HG03558 (cell line): ENCODE measurements around the gene RAF1.
"Not testable (repeated sequence)": the region's sequence is repeated elsewhere in the genome, so short reads cannot be mapped to it uniquely, and the experiment has no call there.

Experiments used
- ATAC-seq: cut with Tn5 transposase; IDR thresholded peaks from one replicate; pipeline ENCODE4 v1.9.1; 2021; ENCODE audit warnings: moderate number of reproducible peaks; ENCODE audit not compliant: unreplicated experiment; ENCODE audit errors: extremely low read depth

RAF1 gene

GRCh38 chr3:12571986-12572385, 91.9 kb downstream of the RAF1 start:
- ATAC-seq = no peak

GRCh38 chr3:12569836-12570235, 94.1 kb downstream of the RAF1 start:
- no peak for ATAC-seq

GRCh38 chr3:12568747-12569146, 95.2 kb downstream of the RAF1 start:
- no peak for ATAC-seq

GRCh38 chr3:12566976-12567375, 96.9 kb downstream of the RAF1 start:
- ATAC-seq = no peak

- no peak for ATAC-seq
Observed at GRCh38 chr3:12562451-12562850, 101.5 kb downstream of the RAF1 start.

GRCh38 chr3:12561397-12561796, 102.5 kb downstream of the RAF1 start:
- ATAC-seq = no peak

GRCh38 chr3:12560505-12561190, 103.3 kb downstream of the RAF1 start:
- ATAC-seq = no peak

- ATAC-seq = no peak
Observed at GRCh38 chr3:12559520-12559919, 104.4 kb downstream of the RAF1 start.

GRCh38 chr3:12558706-12559105, 105.2 kb downstream of the RAF1 start:
- ATAC-seq = no peak

- no peak for ATAC-seq
Observed at GRCh38 chr3:12557473-12558100, 106.3 kb downstream of the RAF1 start.

- peak; percentile 53 for ATAC-seq
Observed at GRCh38 chr3:12556690-12557472, 107.0 kb downstream of the RAF1 start, which contains the start of gene MKRN2. Gene MKRN2 (plus strand): TSS chr3:12557087. CDS start chr3:12557151, 64 bp downstream.

GRCh38 chr3:12556314-12556689, 107.6 kb downstream of the RAF1 start:
- no peak for ATAC-seq

- ATAC-seq = no peak
Observed at GRCh38 chr3:12553921-12554391, 110.0 kb downstream of the RAF1 start.

- no peak for ATAC-seq
Observed at GRCh38 chr3:12549971-12550760, 113.8 kb downstream of the RAF1 start.

GRCh38 chr3:12545473-12545791, 118.5 kb downstream of the RAF1 start, which contains the start of gene MKRN2OS:
Gene MKRN2OS (minus strand): TSS chr3:12545499. CDS start chr3:12545464, 35 bp downstream.
- no peak for ATAC-seq

GRCh38 chr3:12544652-12545472, 119.1 kb downstream of the RAF1 start:
- no peak for ATAC-seq

GRCh38 chr3:12543497-12543896, 120.4 kb downstream of the RAF1 start:
- not testable (repeated sequence) for ATAC-seq

GRCh38 chr3:12541625-12542024, 122.3 kb downstream of the RAF1 start:
- no peak for ATAC-seq

GRCh38 chr3:12536423-12536822, 127.5 kb downstream of the RAF1 start:
- ATAC-seq = no peak
